DOHH2 (cell line): ENCODE measurements around the gene TNFSF12.

Experiments
- EZH2phosphoT487 ChIP-seq: fragments of 200-600 bp; sonication (generic); IDR thresholded peaks from 2 replicates; pipeline ENCODE4 v1.6.1; 2017; ENCODE audit warnings: borderline replicate concordance, mild to moderate bottlenecking, antibody characterized with exemption, low read length, moderate library complexity, mixed read lengths
- TF ChIP-seq, protein P1 (sequence below): fragments of 200-600 bp; sonication (generic); IDR thresholded peaks from one replicate; pipeline ENCODE4 v1.5.1; 2014; ENCODE audit warnings: antibody characterized with exemption, mild to moderate bottlenecking, low read depth, low read length; ENCODE audit not compliant: poor library complexity, severe bottlenecking

- TF ChIP-seq, protein P1, sequence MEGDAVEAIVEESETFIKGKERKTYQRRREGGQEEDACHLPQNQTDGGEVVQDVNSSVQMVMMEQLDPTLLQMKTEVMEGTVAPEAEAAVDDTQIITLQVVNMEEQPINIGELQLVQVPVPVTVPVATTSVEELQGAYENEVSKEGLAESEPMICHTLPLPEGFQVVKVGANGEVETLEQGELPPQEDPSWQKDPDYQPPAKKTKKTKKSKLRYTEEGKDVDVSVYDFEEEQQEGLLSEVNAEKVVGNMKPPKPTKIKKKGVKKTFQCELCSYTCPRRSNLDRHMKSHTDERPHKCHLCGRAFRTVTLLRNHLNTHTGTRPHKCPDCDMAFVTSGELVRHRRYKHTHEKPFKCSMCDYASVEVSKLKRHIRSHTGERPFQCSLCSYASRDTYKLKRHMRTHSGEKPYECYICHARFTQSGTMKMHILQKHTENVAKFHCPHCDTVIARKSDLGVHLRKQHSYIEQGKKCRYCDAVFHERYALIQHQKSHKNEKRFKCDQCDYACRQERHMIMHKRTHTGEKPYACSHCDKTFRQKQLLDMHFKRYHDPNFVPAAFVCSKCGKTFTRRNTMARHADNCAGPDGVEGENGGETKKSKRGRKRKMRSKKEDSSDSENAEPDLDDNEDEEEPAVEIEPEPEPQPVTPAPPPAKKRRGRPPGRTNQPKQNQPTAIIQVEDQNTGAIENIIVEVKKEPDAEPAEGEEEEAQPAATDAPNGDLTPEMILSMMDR: no peak
- no peak for TF ChIP-seq EZH2phosphoT487
Observed at GRCh38 chr17:7501729-7502128, 47.1 kb upstream of the TNFSF12 start.
